H1 (cell line): ENCODE measurements around the gene PAPSS2.

Experiments used
- CTCF ChIP-seq, 3 experiments: IDR thresholded peaks; 1 replicate in 2 of 3; 2 replicates in 1 of 3; pipeline versions ENCODE4 v1.5.1 to v1.6.1; 2011; ENCODE audit warnings: low read length in 3 of 3, mild to moderate bottlenecking in 3 of 3, inconsistent platforms in 2 of 3, low read depth in 1 of 3, moderate library complexity in 1 of 3; ENCODE audit not compliant: insufficient read depth in 1 of 3; ENCODE audit errors: control extremely low read depth in 1 of 3
- EGR1 ChIP-seq: IDR thresholded peaks from 2 replicates; pipeline ENCODE4 v1.6.1; 2011; ENCODE audit warnings: low read depth, low read length, borderline replicate concordance
- EP300 ChIP-seq, 2 experiments: IDR thresholded peaks; 1 replicate in 1 of 2; 2 replicates in 1 of 2; pipeline ENCODE4 v1.6.1; 2011 to 2012; ENCODE audit warnings: low read depth in 2 of 2, low read length in 2 of 2, mild to moderate bottlenecking in 2 of 2, borderline replicate concordance in 1 of 2, inconsistent platforms in 1 of 2, moderate library complexity in 1 of 2
- RFX5 ChIP-seq: IDR thresholded peaks from 2 replicates; pipeline ENCODE4 v1.6.1; 2011; ENCODE audit warnings: low read depth, low read length, improper control_type of control experiment, borderline replicate concordance

GRCh38 chr10:87646935-87647334 is 12.7 kb upstream of the PAPSS2 start:
- TF ChIP-seq EP300 (IDR thresholded peaks at IDR 0.05; ENCODE audit: borderline replicate concordance in 1 of 2, low read depth in 2 of 2, low read length in 2 of 2) (no peak), CTCF (IDR thresholded peaks at IDR 0.05; ENCODE audit: control extremely low read depth in 1 of 3, insufficient read depth in 1 of 3, low read depth in 1 of 3, low read length in 3 of 3) (no peak), RFX5 (no peak), EGR1 (no peak)
